Measurements from ENCODE around the gene RIN3.

DNA sequence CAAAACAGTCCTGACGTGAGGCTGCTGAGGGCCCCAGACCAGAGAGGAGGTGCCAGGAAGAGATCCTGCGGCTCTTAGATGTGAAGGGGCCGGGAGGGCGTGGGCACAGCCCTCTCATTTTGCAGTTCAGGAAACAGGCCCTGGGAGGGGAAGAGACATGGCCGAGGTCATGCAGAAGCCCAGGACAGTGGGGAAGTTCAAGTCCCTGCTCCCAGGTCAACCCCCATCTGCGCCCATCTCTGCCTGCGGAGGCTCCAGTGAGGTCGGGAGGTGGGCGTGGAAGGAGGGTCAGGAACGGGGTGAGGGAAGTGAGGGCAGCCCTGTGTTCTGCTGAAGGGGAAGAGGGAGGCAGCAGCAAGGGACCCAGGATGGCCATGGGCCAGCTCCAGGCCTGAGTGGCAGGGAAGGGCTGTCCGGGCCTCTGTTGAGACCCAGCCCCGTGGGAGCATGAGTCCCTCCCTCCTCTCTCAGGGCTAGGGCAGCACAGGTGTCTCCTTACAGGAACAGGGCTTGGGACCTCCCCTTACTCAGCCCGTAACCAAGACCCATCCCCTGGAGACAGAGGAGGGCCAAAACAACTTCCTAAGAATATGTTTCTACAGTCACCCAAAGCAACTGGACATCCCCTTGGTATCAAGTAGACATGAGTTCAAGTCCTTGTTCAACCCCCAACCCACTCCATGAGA lies 144.0 kb downstream of the RIN3 start:
- TF ChIP-seq, protein P1, sequence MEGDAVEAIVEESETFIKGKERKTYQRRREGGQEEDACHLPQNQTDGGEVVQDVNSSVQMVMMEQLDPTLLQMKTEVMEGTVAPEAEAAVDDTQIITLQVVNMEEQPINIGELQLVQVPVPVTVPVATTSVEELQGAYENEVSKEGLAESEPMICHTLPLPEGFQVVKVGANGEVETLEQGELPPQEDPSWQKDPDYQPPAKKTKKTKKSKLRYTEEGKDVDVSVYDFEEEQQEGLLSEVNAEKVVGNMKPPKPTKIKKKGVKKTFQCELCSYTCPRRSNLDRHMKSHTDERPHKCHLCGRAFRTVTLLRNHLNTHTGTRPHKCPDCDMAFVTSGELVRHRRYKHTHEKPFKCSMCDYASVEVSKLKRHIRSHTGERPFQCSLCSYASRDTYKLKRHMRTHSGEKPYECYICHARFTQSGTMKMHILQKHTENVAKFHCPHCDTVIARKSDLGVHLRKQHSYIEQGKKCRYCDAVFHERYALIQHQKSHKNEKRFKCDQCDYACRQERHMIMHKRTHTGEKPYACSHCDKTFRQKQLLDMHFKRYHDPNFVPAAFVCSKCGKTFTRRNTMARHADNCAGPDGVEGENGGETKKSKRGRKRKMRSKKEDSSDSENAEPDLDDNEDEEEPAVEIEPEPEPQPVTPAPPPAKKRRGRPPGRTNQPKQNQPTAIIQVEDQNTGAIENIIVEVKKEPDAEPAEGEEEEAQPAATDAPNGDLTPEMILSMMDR (IDR thresholded peaks at IDR 0.05) = no peak
- TF ChIP-seq POLR2A (IDR thresholded peaks at IDR 0.05) = no peak
